GM23338 (cell line): Measurements from ENCODE around the gene GRK4. TPM values are rescaled to one million over a fixed set of nuclear protein-coding genes. Genes with fewer than 3 reads are reported as not detected.

Experiments used
- ATAC-seq: fragments of 200-7000 bp; cut with Tn5 transposase; 3 replicates; pipeline ENCODE4 v1.9.1; 2020
- DNase-seq: peaks from one replicate; pipeline ENCODE4 v3.0.0-alpha.2; 2015; ENCODE audit warnings: low spot score
- H2AFZ ChIP-seq: fragments of 200-600 bp; sonication (generic); 2 replicates; pipeline ENCODE4 v1.8.0; 2016; ENCODE audit warnings: antibody characterized with exemption, mild to moderate bottlenecking, moderate library complexity
- H3F3A ChIP-seq: fragments of 200-600 bp; sonication (generic); replicated peaks from 2 replicates; pipeline ENCODE4 v1.8.0; 2017; ENCODE audit warnings: antibody characterized with exemption, mixed run types, low read depth
- H3K27ac ChIP-seq: fragments of 200-600 bp; sonication (generic); 2 replicates; pipeline ENCODE4 v1.6.1; 2016; ENCODE audit warnings: low read depth
- H3K27me3 ChIP-seq: fragments of 200-600 bp; sonication (generic); 2 replicates; pipeline ENCODE4 v1.8.0; 2016; ENCODE audit warnings: mild to moderate bottlenecking, mixed run types, moderate library complexity; ENCODE audit not compliant: insufficient read depth
- H3K36me3 ChIP-seq: fragments of 200-600 bp; sonication (generic); 2 replicates; pipeline ENCODE4 v1.8.0; 2016; ENCODE audit warnings: mild to moderate bottlenecking; ENCODE audit not compliant: insufficient read depth
- H3K4me1 ChIP-seq: fragments of 200-600 bp; sonication (generic); 2 replicates; pipeline ENCODE4 v1.8.0; 2016; ENCODE audit warnings: mild to moderate bottlenecking, moderate library complexity; ENCODE audit not compliant: insufficient read depth
- H3K4me2 ChIP-seq: fragments of 200-600 bp; sonication (generic); 2 replicates; pipeline ENCODE4 v1.7.1; 2017; ENCODE audit warnings: mixed run types
- H3K4me3 ChIP-seq: fragments of 200-600 bp; sonication (generic); 2 replicates; pipeline ENCODE4 v1.6.1; 2016; ENCODE audit warnings: mixed run types
- H3K79me2 ChIP-seq: fragments of 200-600 bp; sonication (generic); replicated peaks from 2 replicates; pipeline ENCODE4 v1.8.0; 2017; ENCODE audit warnings: mild to moderate bottlenecking; ENCODE audit not compliant: insufficient read depth
- H3K9me2 ChIP-seq: fragments of 200-600 bp; sonication (generic); 2 replicates; pipeline ENCODE4 v1.8.0; 2017; ENCODE audit not compliant: insufficient read depth
- H4K20me1 ChIP-seq: fragments of 200-600 bp; sonication (generic); replicated peaks from 2 replicates; pipeline ENCODE4 v1.8.0; 2017; ENCODE audit warnings: mild to moderate bottlenecking; ENCODE audit not compliant: insufficient read depth
- H3K27ac Mint-ChIP-seq: 2 replicates; pipeline ENCODE4 v1.8.0; 2020; ENCODE audit warnings: inconsistent platforms, mild to moderate bottlenecking, moderate library complexity, mixed read lengths
- H3K27me3 Mint-ChIP-seq: 3 replicates; pipeline ENCODE4 v1.8.0; 2022; ENCODE audit warnings: low read depth, mild to moderate bottlenecking, moderate library complexity, mixed read lengths, inconsistent platforms; ENCODE audit not compliant: insufficient read depth, poor library complexity
- H3K36me3 Mint-ChIP-seq: 3 replicates; pipeline ENCODE4 v1.8.0; 2021; ENCODE audit warnings: low read depth, mild to moderate bottlenecking, inconsistent platforms, moderate library complexity, mixed read lengths
- H3K4me1 Mint-ChIP-seq: 3 replicates; pipeline ENCODE4 v1.8.0; 2020; ENCODE audit warnings: mild to moderate bottlenecking, inconsistent platforms, mixed read lengths
- H3K4me3 Mint-ChIP-seq: 3 replicates; pipeline ENCODE4 v1.8.0; 2021; ENCODE audit warnings: moderate library complexity, mild to moderate bottlenecking, inconsistent platforms, mixed read lengths
- H3K9me3 Mint-ChIP-seq: 3 replicates; pipeline ENCODE4 v1.8.0; 2020; ENCODE audit warnings: moderate library complexity, mild to moderate bottlenecking, inconsistent platforms, mixed read lengths
- CREB1 ChIP-seq: fragments of 250-450 bp; sonication (Bioruptor Pico); IDR thresholded peaks from 2 replicates; pipeline ENCODE4 v1.5.0; 2020; ENCODE audit warnings: low read depth, mild to moderate bottlenecking, moderate library complexity
- CTCF ChIP-seq, 2 experiments: fragments of 200-600 bp in 1 of 2; sonication (generic) in 1 of 2; conservative IDR thresholded peaks; 2 replicates each; pipeline versions ENCODE4 v1.5.1 to v1.6.1; 2016 to 2017; ENCODE audit warnings: antibody characterized with exemption in 2 of 2, low read depth in 2 of 2, mild to moderate bottlenecking in 2 of 2, moderate library complexity in 1 of 2
- EZH2phosphoT487 ChIP-seq: fragments of 200-600 bp; sonication (generic); IDR thresholded peaks from one replicate; pipeline ENCODE4 v1.8.1; 2018; ENCODE audit warnings: antibody characterized with exemption; ENCODE audit not compliant: unreplicated experiment
- JUNB ChIP-seq: IDR thresholded peaks from one replicate; pipeline ENCODE4 v1.6.1; 2016; ENCODE audit warnings: antibody characterized with exemption; ENCODE audit not compliant: unreplicated experiment
- ZNF331 ChIP-seq: fragments of 250-450 bp; sonication (Bioruptor Pico); IDR thresholded peaks from 2 replicates; pipeline ENCODE4 v1.5.0; 2020; ENCODE audit warnings: low read depth, mild to moderate bottlenecking, moderate library complexity
- polyA plus RNA-seq: library from polyadenylated mRNA; unstranded; fragments of >200 nt; fragmentation: Nextera tagmentation; extraction: Ambion mirVana; gene quantifications from 2 replicates; pipeline ENCODE4 v1.2.1, GENCODE V29; 2016
- total RNA-seq: library from RNA; depleted of rRNA; stranded (reverse); fragments of >200 nt; shearing (Covaris generic); gene quantifications from 2 replicates; pipeline ENCODE4 v1.2.3, GENCODE V29; 2014
- TF ChIP-seq, protein P1 (sequence below): fragments of 250-450 bp; sonication (Bioruptor Pico); IDR thresholded peaks from 2 replicates; pipeline ENCODE4 v1.5.0; 2020; ENCODE audit warnings: mild to moderate bottlenecking, moderate library complexity

Gene GRK4
- total and polyA plus RNA-seq, 2 experiments from 2014 or later: 1.3 to 1.4 TPM

- TF ChIP-seq, protein P1, sequence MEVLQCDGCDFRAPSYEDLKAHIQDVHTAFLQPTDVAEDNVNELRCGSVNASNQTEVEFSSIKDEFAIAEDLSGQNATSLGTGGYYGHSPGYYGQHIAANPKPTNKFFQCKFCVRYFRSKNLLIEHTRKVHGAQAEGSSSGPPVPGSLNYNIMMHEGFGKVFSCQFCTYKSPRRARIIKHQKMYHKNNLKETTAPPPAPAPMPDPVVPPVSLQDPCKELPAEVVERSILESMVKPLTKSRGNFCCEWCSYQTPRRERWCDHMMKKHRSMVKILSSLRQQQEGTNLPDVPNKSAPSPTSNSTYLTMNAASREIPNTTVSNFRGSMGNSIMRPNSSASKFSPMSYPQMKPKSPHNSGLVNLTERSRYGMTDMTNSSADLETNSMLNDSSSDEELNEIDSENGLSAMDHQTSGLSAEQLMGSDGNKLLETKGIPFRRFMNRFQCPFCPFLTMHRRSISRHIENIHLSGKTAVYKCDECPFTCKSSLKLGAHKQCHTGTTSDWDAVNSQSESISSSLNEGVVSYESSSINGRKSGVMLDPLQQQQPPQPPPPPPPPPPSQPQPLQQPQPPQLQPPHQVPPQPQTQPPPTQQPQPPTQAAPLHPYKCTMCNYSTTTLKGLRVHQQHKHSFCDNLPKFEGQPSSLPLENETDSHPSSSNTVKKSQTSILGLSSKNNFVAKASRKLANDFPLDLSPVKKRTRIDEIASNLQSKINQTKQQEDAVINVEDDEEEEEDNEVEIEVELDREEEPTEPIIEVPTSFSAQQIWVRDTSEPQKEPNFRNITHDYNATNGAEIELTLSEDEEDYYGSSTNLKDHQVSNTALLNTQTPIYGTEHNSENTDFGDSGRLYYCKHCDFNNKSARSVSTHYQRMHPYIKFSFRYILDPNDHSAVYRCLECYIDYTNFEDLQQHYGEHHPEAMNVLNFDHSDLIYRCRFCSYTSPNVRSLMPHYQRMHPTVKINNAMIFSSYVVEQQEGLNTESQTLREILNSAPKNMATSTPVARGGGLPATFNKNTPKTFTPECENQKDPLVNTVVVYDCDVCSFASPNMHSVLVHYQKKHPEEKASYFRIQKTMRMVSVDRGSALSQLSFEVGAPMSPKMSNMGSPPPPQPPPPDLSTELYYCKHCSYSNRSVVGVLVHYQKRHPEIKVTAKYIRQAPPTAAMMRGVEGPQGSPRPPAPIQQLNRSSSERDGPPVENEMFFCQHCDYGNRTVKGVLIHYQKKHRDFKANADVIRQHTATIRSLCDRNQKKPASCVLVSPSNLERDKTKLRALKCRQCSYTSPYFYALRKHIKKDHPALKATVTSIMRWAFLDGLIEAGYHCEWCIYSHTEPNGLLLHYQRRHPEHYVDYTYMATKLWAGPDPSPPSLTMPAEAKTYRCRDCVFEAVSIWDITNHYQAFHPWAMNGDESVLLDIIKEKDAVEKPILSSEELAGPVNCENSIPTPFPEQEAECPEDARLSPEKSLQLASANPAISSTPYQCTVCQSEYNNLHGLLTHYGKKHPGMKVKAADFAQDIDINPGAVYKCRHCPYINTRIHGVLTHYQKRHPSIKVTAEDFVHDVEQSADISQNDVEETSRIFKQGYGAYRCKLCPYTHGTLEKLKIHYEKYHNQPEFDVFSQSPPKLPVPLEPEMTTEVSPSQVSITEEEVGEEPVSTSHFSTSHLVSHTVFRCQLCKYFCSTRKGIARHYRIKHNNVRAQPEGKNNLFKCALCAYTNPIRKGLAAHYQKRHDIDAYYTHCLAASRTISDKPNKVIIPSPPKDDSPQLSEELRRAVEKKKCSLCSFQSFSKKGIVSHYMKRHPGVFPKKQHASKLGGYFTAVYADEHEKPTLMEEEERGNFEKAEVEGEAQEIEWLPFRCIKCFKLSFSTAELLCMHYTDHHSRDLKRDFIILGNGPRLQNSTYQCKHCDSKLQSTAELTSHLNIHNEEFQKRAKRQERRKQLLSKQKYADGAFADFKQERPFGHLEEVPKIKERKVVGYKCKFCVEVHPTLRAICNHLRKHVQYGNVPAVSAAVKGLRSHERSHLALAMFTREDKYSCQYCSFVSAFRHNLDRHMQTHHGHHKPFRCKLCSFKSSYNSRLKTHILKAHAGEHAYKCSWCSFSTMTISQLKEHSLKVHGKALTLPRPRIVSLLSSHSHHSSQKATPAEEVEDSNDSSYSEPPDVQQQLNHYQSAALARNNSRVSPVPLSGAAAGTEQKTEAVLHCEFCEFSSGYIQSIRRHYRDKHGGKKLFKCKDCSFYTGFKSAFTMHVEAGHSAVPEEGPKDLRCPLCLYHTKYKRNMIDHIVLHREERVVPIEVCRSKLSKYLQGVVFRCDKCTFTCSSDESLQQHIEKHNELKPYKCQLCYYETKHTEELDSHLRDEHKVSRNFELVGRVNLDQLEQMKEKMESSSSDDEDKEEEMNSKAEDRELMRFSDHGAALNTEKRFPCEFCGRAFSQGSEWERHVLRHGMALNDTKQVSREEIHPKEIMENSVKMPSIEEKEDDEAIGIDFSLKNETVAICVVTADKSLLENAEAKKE: no peak
- no peak for TF ChIP-seq CTCF (conservative IDR thresholded peaks at IDR 0.05; ENCODE audit: low read depth in 2 of 2)
- no peak for TF ChIP-seq JUNB
Observed at GRCh38 chr4:3026540-3026939, 63.2 kb downstream of the GRK4 start (continued).

- H3K27ac Mint-ChIP-seq: no peak overlapping the region
- no peaks in the 10 kb centered on the region for H3K9me2 ChIP-seq
- no peaks in the 10 kb centered on the region for H3K27me3 ChIP-seq
- no peaks in the 10 kb centered on the region for H3K36me3 ChIP-seq
- no peak overlapping the region for H2AFZ ChIP-seq
- no peaks in the 10 kb centered on the region for H3F3A ChIP-seq
- H3K4me1 Mint-ChIP-seq: no peaks in the 10 kb centered on the region; the same call in 2 of the 3 replicates
- H3K79me2 ChIP-seq: no peaks in the 10 kb centered on the region
- no peaks in the 10 kb centered on the region for H3K4me1 ChIP-seq
- DNase-seq: no peak
- no peak overlapping the region for H3K4me2 ChIP-seq
- H3K27ac ChIP-seq: no peak overlapping the region
- H3K4me3 ChIP-seq: no peak overlapping the region
- H3K4me3 Mint-ChIP-seq: no peak overlapping the region
- TF ChIP-seq CREB1 (CRISPR knock-in tag): no peak
- TF ChIP-seq, protein P1: no peak
- TF ChIP-seq ZNF331 (CRISPR knock-in tag): no peak
- no peak for TF ChIP-seq EZH2phosphoT487
- no peaks in the 10 kb centered on the region for H3K36me3 Mint-ChIP-seq
- no peaks in the 10 kb centered on the region; the same call in 1 of the 2 replicates for H4K20me1 ChIP-seq
- H3K9me3 Mint-ChIP-seq: no peaks in the 10 kb centered on the region
- no peak for ATAC-seq
- H3K27me3 Mint-ChIP-seq: peaks cover 7% of the 10 kb centered on the region
Observed at GRCh38 chr4:3029464-3029863, 66.1 kb downstream of the GRK4 start.
